NB4 (cell line): ENCODE measurements around the gene NECAB2.

Source experiments
- POLR2A ChIP-seq: IDR thresholded peaks from 2 replicates; pipeline ENCODE4 v1.6.1; 2011; ENCODE audit warnings: mild to moderate bottlenecking; ENCODE audit not compliant: insufficient read length; ENCODE audit errors: extremely low read depth
- TF ChIP-seq, protein P1 (sequence below): IDR thresholded peaks from one replicate; pipeline ENCODE4 v1.5.1; 2012; ENCODE audit warnings: low read depth, low read length
- TF ChIP-seq, protein P2 (sequence below): IDR thresholded peaks from 2 replicates; pipeline ENCODE4 v1.6.1; 2011; ENCODE audit warnings: low read depth, low read length

DNA sequence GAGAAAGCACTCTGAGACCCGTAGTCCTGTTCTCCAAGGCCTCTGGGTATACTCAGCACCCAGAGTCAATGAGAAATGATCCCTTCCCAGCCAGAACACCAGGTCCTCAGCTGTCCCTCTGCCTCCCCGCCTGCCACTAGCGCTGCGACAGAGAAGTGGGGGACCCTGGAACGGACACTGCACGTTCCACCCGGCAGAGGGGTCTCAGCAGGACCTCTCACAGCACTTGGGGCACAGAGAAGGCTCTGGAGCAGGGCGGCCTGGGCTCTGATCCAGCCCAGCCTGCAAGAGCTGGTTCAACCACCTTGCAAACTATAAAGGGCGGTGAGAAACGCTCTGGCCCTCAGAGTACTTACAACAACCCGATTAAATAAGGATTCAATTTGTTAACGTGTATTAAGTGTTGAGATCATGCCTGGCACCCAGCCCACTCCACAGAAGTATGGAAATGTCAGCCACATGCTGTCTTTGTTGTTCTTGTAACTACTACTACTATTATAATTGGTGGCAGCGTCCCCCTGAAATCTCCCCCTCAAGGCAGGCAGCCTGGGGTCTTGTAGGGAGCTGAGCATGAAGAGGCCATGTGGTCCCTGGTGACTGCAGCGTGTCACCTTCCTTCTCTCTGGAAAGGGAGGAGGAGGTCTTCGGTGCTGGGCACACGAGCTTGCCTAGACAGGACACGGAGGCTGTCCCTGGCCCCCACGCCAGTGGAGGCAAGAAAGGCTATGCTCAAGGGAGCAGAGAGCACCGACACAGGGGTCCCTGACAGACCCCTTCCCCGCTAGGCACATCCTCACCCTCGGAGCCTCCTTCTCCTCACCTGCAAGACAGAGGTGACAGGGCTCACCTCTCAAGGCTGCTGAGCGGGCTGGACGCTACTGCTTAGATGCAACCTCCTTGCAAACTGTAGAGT, 12.6 kb upstream of the NECAB2 start:
- TF ChIP-seq POLR2A, result no peak
- TF ChIP-seq, protein P1, sequence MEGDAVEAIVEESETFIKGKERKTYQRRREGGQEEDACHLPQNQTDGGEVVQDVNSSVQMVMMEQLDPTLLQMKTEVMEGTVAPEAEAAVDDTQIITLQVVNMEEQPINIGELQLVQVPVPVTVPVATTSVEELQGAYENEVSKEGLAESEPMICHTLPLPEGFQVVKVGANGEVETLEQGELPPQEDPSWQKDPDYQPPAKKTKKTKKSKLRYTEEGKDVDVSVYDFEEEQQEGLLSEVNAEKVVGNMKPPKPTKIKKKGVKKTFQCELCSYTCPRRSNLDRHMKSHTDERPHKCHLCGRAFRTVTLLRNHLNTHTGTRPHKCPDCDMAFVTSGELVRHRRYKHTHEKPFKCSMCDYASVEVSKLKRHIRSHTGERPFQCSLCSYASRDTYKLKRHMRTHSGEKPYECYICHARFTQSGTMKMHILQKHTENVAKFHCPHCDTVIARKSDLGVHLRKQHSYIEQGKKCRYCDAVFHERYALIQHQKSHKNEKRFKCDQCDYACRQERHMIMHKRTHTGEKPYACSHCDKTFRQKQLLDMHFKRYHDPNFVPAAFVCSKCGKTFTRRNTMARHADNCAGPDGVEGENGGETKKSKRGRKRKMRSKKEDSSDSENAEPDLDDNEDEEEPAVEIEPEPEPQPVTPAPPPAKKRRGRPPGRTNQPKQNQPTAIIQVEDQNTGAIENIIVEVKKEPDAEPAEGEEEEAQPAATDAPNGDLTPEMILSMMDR, result no peak
- TF ChIP-seq, protein P2, sequence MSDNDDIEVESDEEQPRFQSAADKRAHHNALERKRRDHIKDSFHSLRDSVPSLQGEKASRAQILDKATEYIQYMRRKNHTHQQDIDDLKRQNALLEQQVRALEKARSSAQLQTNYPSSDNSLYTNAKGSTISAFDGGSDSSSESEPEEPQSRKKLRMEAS, result no peak
